Right ventricle myocardium superior (tissue), 1 donor: ENCODE results near the gene REPS1. TPM values are rescaled to one million over a fixed set of nuclear protein-coding genes. Genes with fewer than 3 reads are reported as not detected.
"Not testable (repeated sequence)": the region's sequence is repeated elsewhere in the genome, so short reads cannot be mapped to it uniquely, and the experiment has no call there.

Experiments
- ATAC-seq: fragments of 200-7000 bp; cut with Tn5 transposase; one replicate; pipeline ENCODE4 v1.9.1; 2020; ENCODE audit warnings: mild to moderate bottlenecking; ENCODE audit not compliant: poor library complexity
- DNase-seq: peaks from one replicate; pipeline ENCODE4 v3.0.0-alpha.2; 2020
- intact Hi-C: fragments of 100-400 bp; cut with DNase I; formaldehyde crosslinking; loops from one replicate; pipeline ENCODE4 v1.11.2; 2022
- total RNA-seq: library from RNA; stranded (reverse); fragmentation: NEBNext Ultra II Directional; extraction: Animal tissue kit (Norgen Biotek cat#: 25700); gene quantifications from one replicate; pipeline ENCODE4 v1.2.1, GENCODE V29; 2021
- donor health status: DM: no; HTN: yes; CAD: no; lungs with severe emphysema.

The REPS1 gene
- total RNA-seq, 1 donor from 2014 or later = 31.0 TPM

GRCh38 chr6:139008117-139008516 lies 20.1 kb upstream of the REPS1 start:
- ATAC-seq (no peak), DNase-seq (no peak)
- intact Hi-C loops = no loop called here

DNA sequence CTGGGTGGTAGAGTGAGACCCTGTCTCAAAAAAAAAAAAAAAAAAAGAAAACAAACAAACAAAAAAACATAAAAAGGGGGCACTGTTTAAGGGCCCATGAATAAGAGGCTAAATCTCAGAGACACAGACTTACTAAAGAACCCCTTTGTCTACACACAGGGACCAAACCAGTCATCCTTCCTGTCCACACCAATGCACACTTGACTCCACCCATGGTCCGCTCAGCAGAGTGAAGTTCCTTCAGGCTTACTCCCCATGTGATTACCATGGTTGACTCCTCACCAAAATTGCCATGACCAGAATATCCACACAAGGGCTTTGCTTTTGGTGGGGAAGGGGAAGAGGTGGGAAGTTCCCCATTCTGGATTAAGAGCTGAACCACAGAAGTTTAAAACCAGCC lies 19.4 kb upstream of the REPS1 start:
- ATAC-seq = no peak

DNA sequence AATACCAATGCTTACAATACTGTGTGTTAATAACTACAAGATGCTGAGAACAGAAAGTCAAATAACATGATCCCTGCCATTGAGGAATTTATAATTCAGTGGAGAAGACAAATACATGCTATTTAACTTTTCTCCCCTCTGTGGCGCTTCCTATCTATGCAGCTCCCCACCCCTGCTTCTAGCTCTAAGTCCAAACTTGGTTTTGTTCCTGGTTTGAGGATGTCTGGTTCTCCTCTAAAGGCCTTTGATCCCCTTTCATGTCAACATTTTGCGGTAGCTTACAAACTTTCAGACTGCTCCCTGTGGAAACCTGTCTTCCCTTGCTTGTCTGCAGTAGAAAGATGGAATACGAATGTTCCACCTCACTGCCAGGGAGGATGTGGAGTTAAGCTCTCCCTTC lies 18.4 kb upstream of the REPS1 start:
- intact Hi-C loops = no loop called here
- DNase-seq (no peak), ATAC-seq (no peak)

More for the DNA sequence above, 19.4 kb upstream of the REPS1 start:
- intact Hi-C loops = no loop called here
- no peak for DNase-seq

GRCh38 chr6:139003751-139004150 lies 15.7 kb upstream of the REPS1 start:
- no peak for DNase-seq
- ATAC-seq = no peak
- intact Hi-C loops = no loop called here

GRCh38 chr6:138999949-139000725 lies 12.1 kb upstream of the REPS1 start:
- DNase-seq (no peak), ATAC-seq (no peak)
- intact Hi-C loops = no loop called here

DNA sequence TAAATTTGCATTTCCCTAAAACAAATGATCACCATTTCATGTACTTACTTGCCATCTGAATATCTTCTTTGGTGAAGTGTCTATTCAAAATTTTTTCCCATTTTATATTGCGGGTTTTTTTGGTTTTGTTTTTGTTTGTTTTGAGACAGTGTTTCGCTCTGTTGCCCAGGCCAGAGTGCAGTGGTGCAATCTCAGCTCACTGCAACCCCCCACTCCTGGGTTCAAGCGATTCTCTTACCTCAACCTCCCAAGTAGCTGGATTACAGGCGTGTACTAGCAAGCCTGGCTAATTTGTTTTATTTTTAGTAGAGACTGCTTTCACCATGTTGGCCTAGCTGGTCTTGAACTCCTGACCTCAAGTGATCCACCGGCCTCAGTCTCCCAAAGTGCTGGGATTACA lies 9.1 kb upstream of the REPS1 start:
- ATAC-seq = no peak
- intact Hi-C loops = no loop called here
- DNase-seq = no peak

- intact Hi-C loops = no loop called here
- DNase-seq (no peak), ATAC-seq (no peak)
Observed at GRCh38 chr6:138996524-138996923, 8.5 kb upstream of the REPS1 start.

DNA sequence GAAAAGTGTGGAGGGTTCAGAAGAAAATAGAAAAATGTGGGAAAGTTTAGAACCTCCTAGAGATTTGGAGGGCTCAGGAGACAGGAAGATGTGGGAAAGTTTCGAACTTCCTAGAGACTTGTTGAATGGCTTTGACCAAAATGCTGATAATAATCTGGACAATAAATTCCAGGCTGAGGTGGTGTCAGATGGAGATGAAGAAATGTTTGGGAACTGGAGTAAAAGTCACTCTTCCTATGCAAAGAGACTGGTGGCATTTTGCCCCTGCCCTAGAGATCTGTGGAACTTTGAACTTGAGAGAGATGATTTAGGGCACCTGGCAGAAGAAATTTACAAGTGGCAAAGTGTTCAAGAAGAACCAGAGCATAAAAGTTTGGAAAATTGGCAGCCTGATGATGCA lies 5.4 kb upstream of the REPS1 start:
- intact Hi-C loops, DNase-seq, ATAC-seq: not testable (repeated sequence)

DNA sequence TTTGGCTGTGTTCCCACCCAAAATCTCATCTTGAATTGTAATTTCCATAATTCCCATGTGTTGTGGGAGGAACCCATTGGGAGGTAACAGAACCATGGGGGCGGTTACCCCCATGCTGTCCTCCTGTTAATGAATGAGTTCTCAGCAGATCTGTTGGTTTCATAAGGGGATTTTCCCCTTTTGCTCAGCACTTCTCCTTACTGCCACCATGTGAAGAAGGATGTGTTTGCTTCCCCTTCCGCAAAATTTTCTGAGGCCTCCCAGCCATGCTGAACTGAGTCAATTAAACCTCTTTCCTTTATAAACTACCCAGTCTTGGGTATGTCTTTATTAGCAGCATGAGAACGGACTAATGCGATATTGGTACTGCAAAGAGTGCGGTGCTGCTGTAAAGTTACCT lies 4.9 kb upstream of the REPS1 start:
- ATAC-seq, intact Hi-C loops, DNase-seq: not testable (repeated sequence)

- ATAC-seq (no peak), DNase-seq (no peak)
- intact Hi-C loops = no loop called here
Observed at GRCh38 chr6:138991206-138991605, 3.2 kb upstream of the REPS1 start.

GRCh38 chr6:138989098-138989983 lies 1.3 kb upstream of the REPS1 start:
- intact Hi-C loops = loop anchor here (5.0 kb wide), 1 partner anchor 177 kb away; no protein-coding TSS in a partner anchor
- DNase-seq (no peak), ATAC-seq (no peak)

DNA sequence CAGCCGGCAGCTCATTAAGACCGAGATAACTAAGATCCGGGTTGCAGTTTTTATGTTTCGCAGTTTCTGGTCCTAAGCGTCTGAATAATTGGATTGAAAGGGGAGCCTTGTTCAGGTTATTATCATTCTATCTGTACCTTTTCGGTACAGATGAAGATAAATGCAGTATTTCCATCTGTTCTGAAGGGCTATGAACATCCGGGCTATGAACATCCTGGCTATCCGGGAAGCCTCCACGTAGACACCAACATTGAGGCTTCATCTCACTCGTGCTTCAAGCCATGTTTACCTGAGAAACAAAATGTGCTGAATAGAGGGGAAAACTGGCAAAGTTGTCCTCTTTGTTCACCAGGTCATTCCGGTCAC lies 399 bp upstream of the REPS1 start:
- DNase-seq = no peak
- intact Hi-C loops = loop anchor here (5.0 kb wide), 1 partner anchor 176 kb away; no protein-coding TSS in a partner anchor
- no peak for ATAC-seq

DNA sequence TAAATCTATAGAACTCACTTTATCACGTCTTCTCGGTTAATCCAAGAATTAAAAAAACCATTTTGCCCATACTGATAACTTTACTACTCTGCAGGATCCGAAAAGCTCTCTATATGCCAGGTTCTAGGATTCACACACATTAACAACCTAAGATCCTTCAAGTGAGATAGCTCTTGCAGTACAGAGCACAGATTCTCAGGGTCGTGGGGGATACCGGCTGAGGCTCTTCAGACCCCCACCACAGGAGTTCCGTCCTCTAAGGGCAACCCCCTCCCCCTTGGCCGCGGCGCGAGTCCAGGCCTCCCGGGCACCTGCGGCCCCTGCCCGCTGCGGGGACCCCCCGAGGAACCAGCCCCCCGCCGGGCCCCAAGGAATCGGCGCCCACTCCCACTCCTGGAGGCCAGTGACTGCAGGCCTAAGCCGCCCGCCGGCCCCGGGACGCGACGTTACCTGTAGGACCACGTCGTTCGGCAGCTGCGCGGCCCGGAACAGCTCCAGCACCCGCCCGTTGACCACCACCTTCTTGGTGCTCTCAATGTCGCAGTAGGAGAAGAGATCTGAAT lies 892 bp downstream of the REPS1 start:
- peak; percentile 60 for DNase-seq
- peak; percentile 4 for ATAC-seq
- intact Hi-C loops = loop anchor here (5.0 kb wide), 1 partner anchor 175 kb away; no protein-coding TSS in a partner anchor

- ATAC-seq (no peak), DNase-seq (no peak)
- intact Hi-C loops = loop anchor here (5.0 kb wide), 1 partner anchor 174 kb away; no protein-coding TSS in a partner anchor
Observed at GRCh38 chr6:138986578-138986977, 1.5 kb downstream of the REPS1 start.

- ATAC-seq = no peak
- intact Hi-C loops = no loop called here
- DNase-seq = no peak
Observed at GRCh38 chr6:138981416-138981815, 6.6 kb downstream of the REPS1 start.

GRCh38 chr6:138979813-138980668 lies 8.0 kb downstream of the REPS1 start:
- intact Hi-C loops = no loop called here
- ATAC-seq = no peak

GRCh38 chr6:138979365-138979764 lies 8.7 kb downstream of the REPS1 start:
- DNase-seq (no peak), ATAC-seq (no peak)
- intact Hi-C loops = no loop called here

More at GRCh38 chr6:138979813-138980668, 8.0 kb downstream of the REPS1 start:
- DNase-seq = no peak

DNA sequence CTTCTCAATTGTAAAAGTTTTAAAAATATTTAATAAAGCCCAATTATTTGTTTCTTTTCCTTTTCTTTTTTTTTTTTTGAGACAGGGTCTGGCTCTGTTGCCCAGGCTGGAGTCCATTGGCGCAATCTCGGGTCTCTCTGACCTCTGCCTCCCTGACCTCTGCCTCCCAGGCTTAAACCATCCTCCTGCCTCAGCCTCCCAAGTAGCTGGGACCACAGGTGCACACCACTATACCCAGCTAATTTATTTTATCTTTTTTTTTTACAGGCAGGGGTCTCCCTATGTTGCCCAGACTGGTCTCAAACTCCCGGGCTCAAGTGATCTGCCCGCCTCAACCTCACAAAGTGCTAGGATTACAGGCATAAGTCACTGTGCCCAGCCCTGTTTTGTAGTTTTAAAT lies 9.8 kb downstream of the REPS1 start:
- intact Hi-C loops = no loop called here
- no peak for ATAC-seq
- DNase-seq = no peak
